HG03457 (cell line): Measurements from ENCODE around the gene ATXN1.
"Not testable (repeated sequence)": the region's sequence is repeated elsewhere in the genome, so short reads cannot be mapped to it uniquely, and the experiment has no call there.

Experiments
- ATAC-seq: cut with Tn5 transposase; IDR thresholded peaks from one replicate; pipeline ENCODE4 v1.9.1; 2021; ENCODE audit warnings: moderate number of reproducible peaks; ENCODE audit not compliant: unreplicated experiment

Gene ATXN1

DNA sequence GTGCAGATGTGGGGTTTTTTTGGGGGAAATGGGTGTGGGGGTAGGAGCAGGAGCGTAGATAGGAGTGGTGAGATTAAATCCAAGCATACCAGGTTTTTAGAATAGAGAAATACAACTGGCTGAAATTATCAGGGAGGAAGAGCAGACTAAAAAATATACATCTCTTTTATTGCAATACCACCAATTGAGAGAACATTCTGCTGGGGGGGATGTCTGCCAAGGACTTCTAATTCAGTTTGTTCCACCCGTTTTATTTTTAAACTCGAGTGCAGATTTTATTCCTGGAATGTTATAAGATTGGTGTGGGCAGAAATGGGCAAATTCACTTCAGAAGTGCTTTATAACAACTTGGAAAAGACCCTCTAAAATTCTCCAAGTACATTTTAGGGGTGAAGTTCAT is 330.2 kb downstream of the ATXN1 start:
- ATAC-seq = no peak

DNA sequence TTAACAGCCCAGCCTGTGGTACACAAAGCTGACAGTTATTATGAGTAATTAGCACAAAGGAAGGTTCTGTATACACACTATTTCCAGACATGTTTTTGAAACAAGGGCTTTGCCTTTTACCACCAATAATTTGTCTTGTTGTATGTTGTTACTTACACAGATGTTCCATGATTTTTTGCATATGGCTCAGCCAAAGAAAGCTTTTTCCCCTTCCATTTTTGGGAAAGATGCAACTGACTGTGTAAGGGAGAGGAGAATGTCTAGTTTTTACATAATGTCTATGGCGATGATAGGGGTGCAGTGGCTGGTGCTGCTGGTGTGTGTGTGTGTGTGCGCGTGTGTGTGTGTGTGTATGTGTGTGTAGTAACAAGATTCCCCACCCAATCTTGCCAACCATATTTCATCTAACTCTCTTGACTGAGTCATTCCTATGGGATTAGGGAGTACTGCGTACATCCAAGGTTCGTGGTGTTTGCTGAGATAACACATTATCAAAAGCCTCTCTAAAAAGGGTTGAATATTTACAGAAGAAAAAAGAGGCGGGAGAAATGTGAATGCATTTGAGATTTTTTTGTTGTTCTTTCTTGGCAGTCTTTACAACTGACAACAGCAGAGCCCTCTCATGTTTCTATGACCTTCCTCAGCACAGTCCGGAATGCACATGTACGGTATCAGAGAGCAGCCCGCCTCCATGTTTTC is 330.7 kb downstream of the ATXN1 start:
- no peak for ATAC-seq

DNA sequence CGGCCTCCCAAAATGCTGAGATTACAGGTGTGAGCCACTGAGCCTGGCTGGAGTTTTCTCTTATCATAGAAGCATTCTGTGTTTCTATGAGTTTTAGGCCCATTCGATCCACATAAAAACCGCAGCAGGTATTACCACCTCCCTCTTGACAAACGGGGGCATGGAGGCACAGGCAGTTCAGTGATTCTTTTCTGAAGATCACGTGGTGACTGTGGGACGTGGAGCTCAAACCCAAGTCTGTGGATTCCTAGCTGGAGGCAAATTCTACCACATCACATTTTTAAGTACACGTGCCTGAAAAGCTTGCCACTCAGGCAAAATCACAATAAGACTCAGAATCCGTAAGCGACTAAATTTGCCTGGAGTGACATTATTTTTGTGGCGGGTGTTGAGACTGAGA is 331.6 kb downstream of the ATXN1 start:
- no peak for ATAC-seq

DNA sequence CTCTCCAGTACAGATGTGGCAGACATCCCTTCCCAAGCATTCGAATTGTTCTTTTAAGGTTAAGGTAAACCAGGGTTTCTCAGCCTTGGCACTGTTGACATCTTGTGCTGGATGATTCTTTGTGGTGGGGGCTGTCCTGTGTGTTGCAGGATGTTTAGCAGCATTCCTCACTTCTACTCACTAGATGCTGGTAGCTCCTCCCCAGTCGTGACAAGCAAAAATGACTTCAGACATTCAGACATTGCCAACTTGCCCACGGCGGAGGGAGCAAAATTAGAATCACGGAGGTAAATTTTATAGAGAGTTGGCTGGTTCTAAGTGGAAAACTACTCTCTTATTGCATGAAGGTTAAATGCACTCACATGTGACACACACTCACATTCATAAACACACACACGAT is 334.1 kb downstream of the ATXN1 start:
- no peak for ATAC-seq

DNA sequence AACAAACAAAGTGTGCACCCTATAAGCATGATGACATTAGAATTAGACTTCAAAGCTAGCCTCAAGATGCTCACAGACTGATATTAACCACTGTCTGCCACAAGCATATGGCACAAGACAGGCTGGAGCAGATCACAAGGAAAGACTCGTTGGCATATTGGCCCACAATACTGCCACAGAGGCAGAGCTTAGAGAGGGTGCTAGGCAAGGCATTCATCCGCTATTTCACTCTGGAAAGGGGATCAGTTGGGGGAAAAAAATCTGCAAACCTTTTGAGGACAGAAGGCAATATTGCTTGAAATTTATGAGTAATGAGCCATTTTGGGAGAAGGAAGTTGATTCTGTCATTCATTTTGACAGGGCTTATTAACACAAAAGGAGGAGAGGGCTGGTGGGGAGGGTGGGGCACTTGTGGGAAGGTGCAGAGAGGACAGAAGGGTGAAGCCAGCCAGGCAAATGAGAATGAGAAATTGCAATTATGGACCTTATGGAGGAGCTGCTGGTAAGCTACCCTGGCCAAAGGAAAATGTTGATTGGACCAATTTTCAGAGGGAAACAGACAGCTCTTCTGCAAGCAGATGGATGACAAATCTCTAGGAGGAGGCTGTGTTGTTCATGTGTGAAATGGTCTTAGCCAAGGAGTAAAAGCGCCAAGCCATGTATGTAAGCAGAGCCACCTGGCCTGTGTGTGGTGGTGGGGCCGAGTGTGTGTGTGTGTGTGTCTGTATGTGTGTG is 335.2 kb downstream of the ATXN1 start:
- ATAC-seq = no peak

DNA sequence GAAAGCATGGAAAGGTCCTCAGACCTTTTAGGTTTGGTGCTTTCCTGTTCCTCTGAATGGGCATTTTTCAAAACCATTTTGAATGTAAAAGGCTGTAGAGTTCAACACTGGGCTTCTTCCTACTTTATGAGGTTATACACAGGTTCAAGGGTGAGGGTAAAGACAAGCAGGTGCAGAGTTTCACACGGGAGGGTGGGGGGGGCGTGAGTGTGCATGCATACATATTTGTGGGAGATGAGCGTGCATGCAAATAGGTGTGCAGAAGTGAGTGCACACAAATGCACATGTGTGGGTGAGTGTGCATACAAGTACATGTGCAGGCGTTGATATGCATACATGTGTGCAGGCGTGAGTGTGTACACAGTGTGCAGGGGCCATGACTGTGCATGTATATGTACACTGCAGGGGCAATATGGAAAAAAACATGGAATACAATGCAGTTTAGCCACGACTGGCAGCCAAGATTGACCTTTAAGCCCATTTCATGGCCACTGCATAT is 339.7 kb downstream of the ATXN1 start:
- peak; percentile 12 for ATAC-seq

DNA sequence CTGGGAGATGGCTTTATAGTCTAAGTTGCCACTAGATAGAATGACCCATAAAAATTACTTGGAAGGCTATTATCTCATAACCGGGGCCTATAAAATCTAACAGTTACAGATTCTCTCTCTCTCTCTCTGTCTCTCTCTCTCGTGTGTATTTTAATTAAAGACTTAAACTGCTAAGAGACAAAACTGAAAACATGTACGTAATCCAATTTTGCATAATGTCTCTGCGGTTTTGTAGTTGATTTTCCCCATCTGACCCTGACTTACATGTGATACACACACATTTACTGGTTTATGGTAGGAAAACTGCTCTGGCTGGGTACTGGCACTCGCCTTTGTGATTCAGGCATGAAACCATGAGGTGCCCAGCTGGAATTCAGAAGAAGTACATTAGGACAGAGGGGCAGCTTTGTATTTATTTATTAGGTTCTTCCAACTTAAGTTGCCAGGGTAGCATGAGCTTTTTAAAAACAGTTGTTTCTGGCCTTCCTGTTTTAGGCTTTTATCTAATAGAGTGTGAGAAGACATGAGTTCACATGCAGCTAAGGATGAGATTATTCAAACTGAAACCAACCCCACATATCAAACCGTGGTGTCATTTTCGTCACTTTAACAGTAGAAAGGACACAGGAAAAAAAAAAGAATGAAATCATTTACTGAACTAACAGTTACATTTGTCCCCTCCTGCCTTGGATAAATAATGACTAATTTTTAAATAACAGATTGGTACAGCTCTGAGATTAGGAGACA is 340.4 kb downstream of the ATXN1 start:
- peak; percentile 51 for ATAC-seq

DNA sequence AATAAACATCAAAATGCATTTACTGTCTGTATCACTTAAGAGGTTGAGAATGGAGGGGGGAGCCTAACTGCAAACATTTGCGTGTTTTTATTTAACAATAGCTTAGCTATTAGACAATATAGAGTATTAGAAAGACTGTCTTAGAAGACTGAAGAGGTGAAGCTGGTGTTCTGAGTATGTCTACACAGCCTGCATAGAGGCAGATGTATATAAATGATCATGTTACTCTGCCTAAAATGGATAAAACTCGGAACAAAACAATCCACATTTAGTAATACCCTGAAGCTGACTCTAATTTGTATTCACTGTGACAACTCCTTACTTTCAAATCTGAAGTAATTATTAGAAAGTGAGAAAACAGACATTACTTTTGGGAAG is 340.9 kb downstream of the ATXN1 start:
- peak; percentile 18 for ATAC-seq

DNA sequence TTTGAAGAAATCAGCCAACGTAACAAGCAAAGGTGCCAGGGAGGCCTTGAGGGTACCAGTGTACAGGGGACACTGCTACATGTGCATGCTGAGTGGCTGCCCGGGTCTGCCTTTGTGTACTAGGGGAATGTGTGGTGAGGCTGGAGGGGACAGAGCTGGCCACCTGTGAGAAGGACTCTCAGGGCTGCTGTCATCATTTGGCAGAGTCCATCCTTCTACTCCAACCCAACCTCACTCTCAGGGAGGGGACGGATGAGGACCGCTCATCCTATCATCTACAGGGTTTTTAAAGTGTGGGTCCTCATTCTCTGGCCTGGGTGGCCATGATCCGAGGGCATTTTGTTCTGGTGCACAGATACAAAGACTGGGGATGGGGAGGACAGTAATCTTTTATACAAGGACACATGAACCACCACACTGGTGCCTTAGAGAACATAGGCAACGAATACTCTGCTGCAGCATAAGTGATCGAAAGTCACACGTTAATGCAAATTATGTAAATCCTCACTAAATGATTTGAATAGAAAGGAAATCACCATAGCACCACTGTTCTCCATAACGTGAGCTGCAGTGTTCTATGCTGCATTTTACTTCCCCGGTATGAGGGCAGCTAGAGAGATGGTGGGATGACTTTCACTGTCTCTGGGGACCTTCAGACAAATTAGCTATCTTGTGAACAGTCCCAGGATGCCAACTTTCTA is 341.5 kb downstream of the ATXN1 start:
- peak; percentile 39 for ATAC-seq

DNA sequence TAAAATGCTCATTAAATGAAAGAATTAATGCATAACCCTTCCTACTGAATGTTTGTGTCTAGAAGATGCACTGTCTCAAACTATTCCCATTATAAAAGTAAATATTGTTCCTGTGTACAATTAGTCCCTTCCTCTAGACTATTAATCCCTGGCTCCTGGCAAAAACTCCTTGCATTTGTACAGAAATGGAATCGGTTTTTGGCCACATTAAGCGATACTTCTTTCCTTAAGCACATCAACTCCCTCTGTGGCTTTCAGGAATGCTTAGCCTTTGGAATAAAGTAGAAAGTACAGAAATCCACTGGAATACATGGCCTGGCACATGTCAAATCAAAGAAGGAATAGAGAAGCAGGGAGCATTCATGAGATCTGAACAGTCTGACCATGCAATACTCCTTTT is 343.1 kb downstream of the ATXN1 start:
- no peak for ATAC-seq

DNA sequence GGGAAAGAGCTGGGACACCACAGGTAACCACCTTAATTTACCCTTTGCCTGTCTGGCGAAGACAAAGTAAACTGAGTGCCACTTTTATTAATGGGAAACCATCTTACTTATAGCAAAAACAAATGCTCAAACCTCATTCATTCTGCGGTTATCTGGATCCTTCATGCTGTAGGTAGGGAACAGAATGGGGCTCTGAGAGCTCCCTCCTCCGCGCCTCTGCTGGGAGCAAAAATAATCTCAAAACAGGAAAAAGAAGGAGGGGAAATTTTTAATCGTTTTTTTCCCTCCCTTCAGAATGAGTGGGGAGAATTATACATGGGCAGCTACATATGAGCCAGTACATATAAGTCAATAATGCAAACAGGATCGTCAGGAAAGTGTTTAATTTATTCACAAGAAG is 345.6 kb downstream of the ATXN1 start:
- no peak for ATAC-seq

DNA sequence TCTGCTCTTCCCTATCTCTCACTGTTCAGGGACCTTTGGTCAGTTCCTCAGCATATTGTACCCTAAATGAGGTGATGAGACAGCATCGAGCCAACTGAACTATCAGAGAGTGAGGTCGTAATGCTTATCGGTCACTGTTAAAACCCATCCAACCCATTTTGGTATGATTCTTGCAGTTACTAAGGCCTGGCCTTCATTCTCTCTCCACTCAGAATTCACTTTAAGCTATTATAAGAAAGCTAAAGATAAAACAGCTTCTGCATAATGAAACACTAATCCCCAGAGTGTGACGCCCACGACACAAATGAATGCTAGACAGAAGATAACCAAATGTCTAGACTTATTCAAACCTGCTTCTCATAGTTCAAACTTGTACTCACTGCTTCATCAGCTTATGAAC is 347.1 kb downstream of the ATXN1 start:
- no peak for ATAC-seq

DNA sequence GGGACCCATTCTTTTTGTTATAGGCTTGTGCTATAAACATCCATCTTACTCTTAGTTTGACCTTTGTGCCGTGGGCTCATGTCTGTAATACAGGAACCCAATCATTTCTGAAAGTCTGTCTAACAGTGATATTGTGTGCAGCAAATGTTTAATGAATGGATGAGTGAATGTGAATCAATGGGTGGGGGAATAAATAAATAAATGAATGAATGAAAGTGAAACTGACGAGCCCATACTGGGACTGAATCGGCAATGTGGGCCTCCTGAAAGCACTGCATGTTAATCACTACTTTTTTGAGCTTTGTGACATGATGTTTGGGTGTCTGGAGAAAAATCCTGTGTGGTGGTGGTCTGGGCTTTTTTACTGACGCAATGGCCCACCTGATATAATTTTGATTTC is 347.9 kb downstream of the ATXN1 start:
- ATAC-seq = no peak

DNA sequence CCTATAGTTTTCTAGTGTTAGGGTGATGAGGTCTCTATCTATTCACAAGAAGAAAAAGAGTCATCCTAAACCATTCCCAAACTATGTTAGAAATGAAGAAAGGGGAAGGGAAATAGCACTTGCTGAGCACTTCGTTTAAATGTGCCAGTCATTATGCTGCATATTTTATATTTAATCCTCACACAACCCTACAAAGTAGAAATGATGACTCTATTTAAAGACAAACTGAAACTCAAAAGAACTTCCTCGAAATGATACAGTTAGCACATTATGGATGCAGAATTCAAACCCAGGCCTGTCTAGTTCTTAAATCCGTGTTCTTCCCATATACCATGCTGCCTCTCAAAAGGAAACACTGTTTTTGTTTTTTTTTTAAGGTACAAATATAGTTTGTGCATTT is 348.3 kb downstream of the ATXN1 start:
- no peak for ATAC-seq

DNA sequence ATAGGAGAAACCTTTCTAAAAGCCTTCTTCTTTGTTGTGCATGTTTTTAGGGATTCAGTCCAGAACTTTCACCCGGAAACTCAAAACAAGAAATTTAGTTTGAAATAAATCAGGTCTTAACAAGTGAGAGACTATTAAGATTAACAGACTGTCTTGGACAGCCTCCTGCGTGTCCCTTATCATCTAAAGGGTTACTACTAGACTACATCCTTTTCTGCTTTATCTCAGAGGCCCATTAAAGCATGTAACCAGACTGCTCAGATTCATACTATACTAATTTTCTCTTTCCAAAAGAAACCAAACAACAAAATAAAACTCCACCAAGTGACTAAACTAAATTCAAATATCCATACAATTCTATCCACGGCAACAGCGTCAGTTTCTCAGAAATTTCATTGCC is 349.1 kb downstream of the ATXN1 start:
- no peak for ATAC-seq

DNA sequence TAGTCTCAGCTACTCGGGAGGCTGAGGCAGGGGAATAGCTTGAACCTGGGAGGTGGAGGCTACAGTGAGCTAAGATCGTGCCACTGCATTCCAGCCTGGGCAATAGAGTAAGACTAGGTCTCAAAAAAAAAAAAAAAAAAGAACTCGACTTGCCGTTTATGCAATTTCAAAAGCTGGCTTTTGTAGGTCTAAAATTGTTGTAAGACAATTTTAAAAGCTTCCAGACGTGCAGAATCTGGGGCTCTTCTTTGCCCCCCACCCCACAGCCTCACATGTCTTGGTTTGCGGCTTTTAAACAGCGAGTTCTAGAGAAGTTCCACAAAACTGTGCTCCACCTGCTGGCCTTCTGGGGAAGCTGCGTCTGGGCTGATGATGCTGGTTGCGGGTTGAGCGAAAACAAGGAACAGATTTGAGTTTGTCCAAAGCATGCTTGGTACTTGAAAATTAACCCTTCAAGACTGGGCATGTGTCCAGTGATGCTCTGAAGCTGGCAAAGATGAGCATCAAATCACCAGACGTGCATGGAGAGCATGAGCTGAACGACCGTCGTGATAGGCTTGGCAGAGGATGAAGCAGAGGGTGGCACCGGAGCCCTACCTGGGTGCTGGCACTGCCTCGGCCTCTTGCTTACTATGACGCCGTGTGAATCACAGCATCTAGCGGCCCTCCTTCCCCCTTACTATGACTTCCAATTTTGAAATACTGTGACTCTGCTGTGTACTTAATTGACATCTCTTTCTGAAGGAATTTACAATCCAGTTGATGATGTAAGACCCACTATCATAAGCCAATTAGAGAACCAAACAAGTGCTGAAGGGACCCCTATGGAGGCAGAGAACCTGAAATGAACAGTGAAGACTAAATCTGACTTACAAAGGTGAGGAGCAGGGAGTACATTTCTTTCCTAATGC is 351.5 kb downstream of the ATXN1 start:
- ATAC-seq = no peak

DNA sequence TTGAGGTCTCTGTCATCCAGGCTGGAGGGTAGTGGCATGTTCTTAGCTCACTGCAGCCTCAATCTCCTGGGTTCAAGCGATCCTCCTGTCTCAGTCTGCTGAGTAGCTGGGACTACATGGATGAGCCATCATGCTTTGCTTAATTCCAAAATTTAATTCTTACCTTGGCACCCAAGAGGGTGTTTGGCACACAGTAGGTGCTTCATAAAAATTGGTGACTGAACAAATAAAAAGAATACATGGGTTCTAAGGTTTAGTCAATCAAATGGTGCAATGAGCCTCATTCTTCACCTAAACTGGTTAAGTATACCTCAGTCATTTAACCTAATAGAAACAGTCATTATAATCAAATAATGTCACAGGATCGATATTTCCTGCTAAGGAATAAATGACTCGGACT is 352.5 kb downstream of the ATXN1 start:
- ATAC-seq = no peak

DNA sequence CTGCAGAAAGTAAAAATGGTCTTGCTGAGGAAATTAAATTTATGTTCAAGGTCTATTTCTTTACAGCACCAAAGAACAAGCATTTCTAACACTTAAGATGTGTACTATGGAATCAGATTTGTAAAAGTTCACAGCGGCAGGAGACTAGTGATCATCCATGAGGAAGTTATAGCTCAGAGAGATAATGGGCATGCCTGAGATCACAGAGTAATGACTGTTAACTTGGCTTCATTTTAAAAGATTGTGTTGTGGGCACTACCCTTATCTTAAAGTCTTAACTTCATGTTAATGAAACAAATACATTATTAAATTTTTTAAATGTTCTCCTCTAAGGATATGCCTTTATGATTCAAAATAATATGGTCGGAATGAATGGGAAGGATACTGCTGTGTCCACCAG is 354.3 kb downstream of the ATXN1 start:
- ATAC-seq = no peak

DNA sequence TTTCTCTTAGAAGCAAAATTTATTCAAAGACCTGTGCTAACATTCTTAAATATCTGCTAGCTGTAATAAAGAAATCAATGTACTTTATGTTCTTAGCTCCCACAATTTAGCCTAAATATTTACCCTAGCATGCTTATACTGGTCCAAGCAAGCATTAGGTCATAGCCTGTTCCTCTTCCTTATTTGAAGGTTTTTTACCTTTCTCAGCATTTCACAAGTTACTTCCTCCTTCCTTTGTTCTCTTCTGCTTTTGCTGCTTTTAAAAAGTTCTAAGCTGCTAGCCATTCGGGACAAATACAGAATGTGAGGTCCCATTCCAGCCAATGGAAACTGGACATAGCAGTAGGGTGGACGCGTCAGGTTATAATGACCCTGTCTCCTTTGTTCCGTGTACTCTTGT is 354.7 kb downstream of the ATXN1 start:
- ATAC-seq = not testable (repeated sequence)

DNA sequence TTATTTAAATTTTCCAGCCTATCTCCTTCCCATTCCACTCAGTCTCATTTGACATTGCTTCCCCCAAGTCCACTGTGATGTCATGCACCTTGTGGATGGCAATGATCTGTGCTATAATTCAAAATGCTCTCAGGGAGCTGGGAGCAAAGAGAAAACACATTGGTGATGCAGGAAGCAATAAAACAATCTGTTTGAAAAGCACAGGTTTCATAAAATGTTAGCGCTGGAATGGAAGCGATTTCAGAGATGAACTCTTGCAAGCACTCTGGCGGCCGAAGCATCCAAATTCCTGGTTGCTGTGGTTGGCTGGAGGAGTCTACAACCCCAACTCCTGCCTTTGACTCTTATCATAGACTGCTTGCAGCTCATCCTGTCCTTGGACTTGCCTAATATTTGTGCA is 355.9 kb downstream of the ATXN1 start:
- ATAC-seq = no peak
